GM21825 (cell line): ENCODE data around the gene GMDS.
A peak's percentile ranks its signal among the peaks of the same experiment; 100 is the strongest.

Source experiments
- ATAC-seq: cut with Tn5 transposase; IDR thresholded peaks from one replicate; pipeline ENCODE4 v1.9.1; 2021; ENCODE audit warnings: mild to moderate bottlenecking, moderate library complexity; ENCODE audit not compliant: unreplicated experiment

Gene GMDS

GRCh38 chr6:2140438-2141128 is 104.8 kb downstream of the GMDS start:
- ATAC-seq = no peak

GRCh38 chr6:2135401-2135800 is 110.0 kb downstream of the GMDS start:
- no peak for ATAC-seq

GRCh38 chr6:2134554-2134953 is 110.9 kb downstream of the GMDS start:
- no peak for ATAC-seq

- no peak for ATAC-seq
Observed at GRCh38 chr6:2133716-2134310, 111.6 kb downstream of the GMDS start.

- no peak for ATAC-seq
Observed at GRCh38 chr6:2132916-2133315, 112.5 kb downstream of the GMDS start.

GRCh38 chr6:2132416-2132815 is 113.0 kb downstream of the GMDS start:
- no peak for ATAC-seq

- peak; percentile 63 for ATAC-seq
Observed at GRCh38 chr6:2129182-2129621, 116.2 kb downstream of the GMDS start.

- peak; percentile 51 for ATAC-seq
Observed at GRCh38 chr6:2127484-2127911, 117.9 kb downstream of the GMDS start.

- ATAC-seq = no peak
Observed at GRCh38 chr6:2126351-2126750, 119.1 kb downstream of the GMDS start.

- ATAC-seq = no peak
Observed at GRCh38 chr6:2125158-2125557, 120.2 kb downstream of the GMDS start.

GRCh38 chr6:2124260-2124709 is 121.1 kb downstream of the GMDS start:
- ATAC-seq = no peak

- no peak for ATAC-seq
Observed at GRCh38 chr6:2120912-2121311, 124.5 kb downstream of the GMDS start.

- ATAC-seq = no peak
Observed at GRCh38 chr6:2119275-2119674, 126.1 kb downstream of the GMDS start.

GRCh38 chr6:2118136-2118535 is 127.3 kb downstream of the GMDS start:
- ATAC-seq = no peak

- no peak for ATAC-seq
Observed at GRCh38 chr6:2117447-2117846, 128.0 kb downstream of the GMDS start.

GRCh38 chr6:2116496-2116895 is 128.9 kb downstream of the GMDS start:
- ATAC-seq = no peak

- no peak for ATAC-seq
Observed at GRCh38 chr6:2114100-2114499, 131.3 kb downstream of the GMDS start.

- peak; percentile 50 for ATAC-seq
Observed at GRCh38 chr6:2111162-2111677, 134.2 kb downstream of the GMDS start.

GRCh38 chr6:2110504-2110903 is 134.9 kb downstream of the GMDS start:
- ATAC-seq = peak; percentile 60

GRCh38 chr6:2109796-2110195 is 135.6 kb downstream of the GMDS start:
- no peak for ATAC-seq

- ATAC-seq = no peak
Observed at GRCh38 chr6:2108700-2109306, 136.6 kb downstream of the GMDS start.

GRCh38 chr6:2104524-2104880 is 140.9 kb downstream of the GMDS start:
- ATAC-seq = no peak
